ENCODE results near the gene DCPS. TPM values are rescaled to one million over a fixed set of nuclear protein-coding genes. Genes with fewer than 3 reads are reported as not detected.

Gene DCPS
- total RNA-seq, 1 experiment from 2014 or later = 25.6 TPM

GRCh38 chr11:126334659-126335462 lies 31.0 kb downstream of the DCPS start:
- H3K79me2 ChIP-seq (ENCODE audit: insufficient read depth, low read length) = no peaks in the 10 kb centered on the region

GRCh38 chr11:126335463-126335760 lies 31.6 kb downstream of the DCPS start:
- H3K9me3 ChIP-seq (ENCODE audit: control insufficient read depth in 1 of 2, insufficient read depth in 1 of 2, low read depth in 1 of 2, low read length in 2 of 2) = no peaks in the 10 kb centered on the region
- peaks cover 8 to 22% of the 10 kb centered on the region in 2 experiments for H3K4me1 ChIP-seq (ENCODE audit: control insufficient read depth in 1 of 2, insufficient read depth in 2 of 2, low read length in 2 of 2)
- H3K9ac ChIP-seq (ENCODE audit: low read length) = no peak overlapping the region
- no peaks in the 10 kb centered on the region for H3K79me2 ChIP-seq (ENCODE audit: insufficient read depth, low read length)
- no peak overlapping the region for H2AFZ ChIP-seq (ENCODE audit: low read depth, low read length, poor library complexity, severe bottlenecking)
- no TSS peak for BruUV-seq (replicated peaks)
- H3K9me2 ChIP-seq (ENCODE audit: insufficient read depth) = no peaks in the 10 kb centered on the region
- H3K27ac ChIP-seq (ENCODE audit: low read depth, low read length) = no peak overlapping the region
- H3K4me3 ChIP-seq (replicated peaks in 1 of 2; ENCODE audit: low read depth in 1 of 2, low read length in 2 of 2) = no peak overlapping the region
- no peak overlapping the region for H3K4me2 ChIP-seq (ENCODE audit: low read length)
- RAD21 ChIA-PET (ENCODE audit: low non-redundant PET in 1 of 2, low total read pairs in 2 of 2, uncharacterized antibody in 2 of 2, unreplicated experiment in 2 of 2) = no interaction called here
- DNase-seq (ENCODE audit: low read depth, low spot score) (no peak), ATAC-seq (no peak)
- intact Hi-C loops (cut with micrococcal nuclease) = no loop called here
- no peaks in the 10 kb centered on the region for H3K27me3 ChIP-seq (ENCODE audit: insufficient read depth, low read length)
- TF ChIP-seq SRF (IDR thresholded peaks at IDR 0.05; ENCODE audit: low read depth) (no peak), ELF1 (IDR thresholded peaks at IDR 0.05; ENCODE audit: borderline replicate concordance, low read depth) (no peak), SIN3A (IDR thresholded peaks at IDR 0.05; ENCODE audit: low read depth) (no peak), ATF3 (IDR thresholded peaks at IDR 0.05) (no peak)
- POLR2A ChIA-PET = no interaction called here
- no peaks in the 10 kb centered on the region for H4K20me1 ChIP-seq (ENCODE audit: insufficient read depth)
- CTCF ChIA-PET = no interaction called here
- no peaks in the 10 kb centered on the region for H3K36me3 ChIP-seq (ENCODE audit: control insufficient read depth in 1 of 2, insufficient read depth in 2 of 2, low read length in 2 of 2)

More at GRCh38 chr11:126334659-126335462, 31.0 kb downstream of the DCPS start:
- Histone ChIP-seq H3K27me3 (ENCODE audit: insufficient read depth, low read length) (no peaks in the 10 kb centered on the region), H3K4me1 (ENCODE audit: control insufficient read depth in 1 of 2, insufficient read depth in 2 of 2, low read length in 2 of 2) (peaks cover 2 to 17% of the 10 kb centered on the region in 2 experiments), H3K9ac (ENCODE audit: low read length) (no peak overlapping the region), H3K9me2 (ENCODE audit: insufficient read depth) (no peaks in the 10 kb centered on the region), H2AFZ (ENCODE audit: low read depth, low read length, poor library complexity, severe bottlenecking) (no peak overlapping the region), H3K4me2 (ENCODE audit: low read length) (no peak overlapping the region), H4K20me1 (ENCODE audit: insufficient read depth) (no peaks in the 10 kb centered on the region), H3K9me3 (ENCODE audit: control insufficient read depth in 1 of 2, insufficient read depth in 1 of 2, low read depth in 1 of 2, low read length in 2 of 2) (no peaks in the 10 kb centered on the region), H3K4me3 (replicated peaks in 1 of 2; ENCODE audit: low read depth in 1 of 2, low read length in 2 of 2) (no peak overlapping the region), H3K36me3 (ENCODE audit: control insufficient read depth in 1 of 2, insufficient read depth in 2 of 2, low read length in 2 of 2) (no peaks in the 10 kb centered on the region), H3K27ac (ENCODE audit: low read depth, low read length) (no peak overlapping the region)
- RAD21 ChIA-PET (ENCODE audit: low non-redundant PET in 1 of 2, low total read pairs in 2 of 2, uncharacterized antibody in 2 of 2, unreplicated experiment in 2 of 2) = no interaction called here
- intact Hi-C loops (cut with micrococcal nuclease) = no loop called here
- ATAC-seq (no peak), DNase-seq (ENCODE audit: low read depth, low spot score) (no peak)
- POLR2A ChIA-PET = no interaction called here
- no peak for TF ChIP-seq CBX3 (IDR thresholded peaks at IDR 0.05; ENCODE audit: low read depth)
- no peak for TF ChIP-seq ZFX (IDR thresholded peaks at IDR 0.05)
- no TSS peak for BruUV-seq (replicated peaks)
- CTCF ChIA-PET = no interaction called here
